HCT116 (cell line): ENCODE data around the gene COQ3. TPM values are rescaled to one million over a fixed set of nuclear protein-coding genes. Genes with fewer than 3 reads are reported as not detected.

Source experiments
- CEBPB ChIP-seq: IDR thresholded peaks from 2 replicates; pipeline ENCODE4 v1.6.1; 2012; ENCODE audit warnings: low read depth
- ELF1 ChIP-seq: IDR thresholded peaks from 2 replicates; pipeline ENCODE4 v1.6.1; 2012; ENCODE audit warnings: low read depth, borderline replicate concordance
- SIN3A ChIP-seq: IDR thresholded peaks from 2 replicates; pipeline ENCODE4 v1.6.1; 2012; ENCODE audit warnings: low read depth
- TCF7L2 ChIP-seq: IDR thresholded peaks from 2 replicates; pipeline ENCODE4 v1.7.0; 2011; ENCODE audit warnings: borderline replicate concordance, inconsistent platforms; ENCODE audit not compliant: insufficient read depth, insufficient read length; ENCODE audit errors: extremely low read depth
- YY1 ChIP-seq: IDR thresholded peaks from 2 replicates; pipeline ENCODE4 v1.6.1; 2011; ENCODE audit warnings: low read length, low read depth, moderate library complexity, mild to moderate bottlenecking; ENCODE audit not compliant: insufficient replicate concordance; ENCODE audit errors: extremely low read depth
- total RNA-seq: library from RNA; stranded (reverse); gene quantifications from one replicate; pipeline ENCODE4 v1.2.1, GENCODE V29; 2021; ENCODE audit not compliant: unreplicated experiment
- TF ChIP-seq, protein P1 (sequence below): IDR thresholded peaks from 2 replicates; pipeline ENCODE4 v1.6.1; 2011; ENCODE audit warnings: mild to moderate bottlenecking, low read length, moderate library complexity; ENCODE audit not compliant: insufficient replicate concordance; ENCODE audit errors: extremely low read depth
- TF ChIP-seq, protein P2 (sequence below): IDR thresholded peaks from 2 replicates; pipeline ENCODE4 v1.6.1; 2012; ENCODE audit warnings: low read depth

COQ3 gene
- total RNA-seq, 1 experiment from 2014 or later, result 19.0 TPM

DNA sequence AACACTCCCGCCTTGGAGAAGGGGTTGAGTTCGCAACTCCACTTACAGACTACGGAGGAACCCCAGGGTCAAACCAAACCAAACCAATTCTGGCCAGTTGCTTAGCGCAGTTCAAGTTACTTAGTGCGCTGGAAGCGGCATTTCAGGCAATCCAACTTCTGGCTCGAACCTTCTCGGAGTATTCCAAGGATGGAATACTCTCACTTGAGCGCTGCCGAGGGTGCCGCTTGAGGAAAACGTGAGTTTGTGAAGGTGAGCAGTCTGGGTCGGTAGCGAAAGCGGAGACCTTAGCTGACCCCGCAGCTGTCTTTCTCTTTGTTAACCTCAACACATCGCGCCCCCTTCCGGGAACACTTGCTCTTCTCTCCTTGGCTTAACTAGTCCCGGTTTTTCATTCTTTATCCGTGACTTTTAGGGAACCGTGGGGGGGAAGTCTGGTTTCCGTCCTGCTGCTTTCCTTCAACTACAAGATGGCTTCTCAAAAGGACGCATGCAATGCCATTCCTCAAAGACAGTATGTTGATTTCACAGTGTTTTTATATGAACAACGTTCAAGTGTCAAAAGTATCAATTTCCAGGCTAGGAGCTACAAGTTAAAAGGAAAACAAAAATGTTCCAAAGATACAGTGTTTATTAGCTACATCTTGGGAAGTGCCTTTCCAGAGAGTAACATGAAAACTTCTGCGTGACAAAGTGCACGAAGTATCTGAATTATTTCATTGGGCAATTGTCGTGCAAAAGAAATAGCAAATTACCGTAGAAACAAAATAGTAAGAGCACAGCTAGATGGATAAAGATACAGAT lies 31.9 kb upstream of the COQ3 start (continued):
- peak; percentile 45; the same call in 1 of the 2 replicates for TF ChIP-seq ELF1
- TF ChIP-seq, protein P1, sequence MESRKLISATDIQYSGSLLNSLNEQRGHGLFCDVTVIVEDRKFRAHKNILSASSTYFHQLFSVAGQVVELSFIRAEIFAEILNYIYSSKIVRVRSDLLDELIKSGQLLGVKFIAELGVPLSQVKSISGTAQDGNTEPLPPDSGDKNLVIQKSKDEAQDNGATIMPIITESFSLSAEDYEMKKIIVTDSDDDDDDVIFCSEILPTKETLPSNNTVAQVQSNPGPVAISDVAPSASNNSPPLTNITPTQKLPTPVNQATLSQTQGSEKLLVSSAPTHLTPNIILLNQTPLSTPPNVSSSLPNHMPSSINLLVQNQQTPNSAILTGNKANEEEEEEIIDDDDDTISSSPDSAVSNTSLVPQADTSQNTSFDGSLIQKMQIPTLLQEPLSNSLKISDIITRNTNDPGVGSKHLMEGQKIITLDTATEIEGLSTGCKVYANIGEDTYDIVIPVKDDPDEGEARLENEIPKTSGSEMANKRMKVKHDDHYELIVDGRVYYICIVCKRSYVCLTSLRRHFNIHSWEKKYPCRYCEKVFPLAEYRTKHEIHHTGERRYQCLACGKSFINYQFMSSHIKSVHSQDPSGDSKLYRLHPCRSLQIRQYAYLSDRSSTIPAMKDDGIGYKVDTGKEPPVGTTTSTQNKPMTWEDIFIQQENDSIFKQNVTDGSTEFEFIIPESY, result no peak
- TF ChIP-seq TCF7L2, result no peak
- TF ChIP-seq SIN3A, result no peak; the same call in 1 of the 2 replicates
- TF ChIP-seq, protein P2, sequence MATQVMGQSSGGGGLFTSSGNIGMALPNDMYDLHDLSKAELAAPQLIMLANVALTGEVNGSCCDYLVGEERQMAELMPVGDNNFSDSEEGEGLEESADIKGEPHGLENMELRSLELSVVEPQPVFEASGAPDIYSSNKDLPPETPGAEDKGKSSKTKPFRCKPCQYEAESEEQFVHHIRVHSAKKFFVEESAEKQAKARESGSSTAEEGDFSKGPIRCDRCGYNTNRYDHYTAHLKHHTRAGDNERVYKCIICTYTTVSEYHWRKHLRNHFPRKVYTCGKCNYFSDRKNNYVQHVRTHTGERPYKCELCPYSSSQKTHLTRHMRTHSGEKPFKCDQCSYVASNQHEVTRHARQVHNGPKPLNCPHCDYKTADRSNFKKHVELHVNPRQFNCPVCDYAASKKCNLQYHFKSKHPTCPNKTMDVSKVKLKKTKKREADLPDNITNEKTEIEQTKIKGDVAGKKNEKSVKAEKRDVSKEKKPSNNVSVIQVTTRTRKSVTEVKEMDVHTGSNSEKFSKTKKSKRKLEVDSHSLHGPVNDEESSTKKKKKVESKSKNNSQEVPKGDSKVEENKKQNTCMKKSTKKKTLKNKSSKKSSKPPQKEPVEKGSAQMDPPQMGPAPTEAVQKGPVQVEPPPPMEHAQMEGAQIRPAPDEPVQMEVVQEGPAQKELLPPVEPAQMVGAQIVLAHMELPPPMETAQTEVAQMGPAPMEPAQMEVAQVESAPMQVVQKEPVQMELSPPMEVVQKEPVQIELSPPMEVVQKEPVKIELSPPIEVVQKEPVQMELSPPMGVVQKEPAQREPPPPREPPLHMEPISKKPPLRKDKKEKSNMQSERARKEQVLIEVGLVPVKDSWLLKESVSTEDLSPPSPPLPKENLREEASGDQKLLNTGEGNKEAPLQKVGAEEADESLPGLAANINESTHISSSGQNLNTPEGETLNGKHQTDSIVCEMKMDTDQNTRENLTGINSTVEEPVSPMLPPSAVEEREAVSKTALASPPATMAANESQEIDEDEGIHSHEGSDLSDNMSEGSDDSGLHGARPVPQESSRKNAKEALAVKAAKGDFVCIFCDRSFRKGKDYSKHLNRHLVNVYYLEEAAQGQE, result no peak
- TF ChIP-seq YY1, result peak; percentile 89
- no peak; the same call in 1 of the 2 replicates for TF ChIP-seq CEBPB
